Hindlimb muscle (tissue), 1 donor: ENCODE data around the gene SMARCA1. TPM values are rescaled to one million over a fixed set of nuclear protein-coding genes. Genes with fewer than 3 reads are reported as not detected.

ENCODE experiments used
- DNase-seq: peaks from one replicate; pipeline ENCODE4 v3.0.0-alpha.2; 2013
- polyA plus RNA-seq: library from polyadenylated mRNA; unstranded; fragments of 120-200 nt; gene quantifications from one replicate; pipeline ENCODE4 v1.2.1, GENCODE V29; 2013; ENCODE audit not compliant: insufficient read length

The SMARCA1 gene
- polyA plus RNA-seq, 1 donor, result 78.2 TPM

DNA sequence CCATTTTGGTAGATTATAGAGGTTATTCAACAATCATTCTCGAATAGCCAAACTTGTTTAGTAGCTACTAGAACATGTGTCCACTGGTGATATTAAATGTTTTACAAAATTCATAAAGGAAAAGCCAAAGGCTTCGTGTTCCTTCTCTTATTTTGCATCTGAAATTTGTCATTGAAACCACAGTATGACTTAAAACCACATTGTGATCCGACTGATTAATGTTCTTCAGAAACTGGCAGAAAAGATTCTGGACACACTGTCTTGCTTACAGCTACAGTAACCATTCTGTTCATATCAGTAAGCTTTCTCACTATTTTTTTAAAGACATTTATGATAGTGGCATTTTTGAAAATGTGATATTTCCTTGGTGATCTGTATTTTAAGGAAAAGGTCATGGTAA is 2.6 kb upstream of the SMARCA1 start:
- DNase-seq, result no peak

DNA sequence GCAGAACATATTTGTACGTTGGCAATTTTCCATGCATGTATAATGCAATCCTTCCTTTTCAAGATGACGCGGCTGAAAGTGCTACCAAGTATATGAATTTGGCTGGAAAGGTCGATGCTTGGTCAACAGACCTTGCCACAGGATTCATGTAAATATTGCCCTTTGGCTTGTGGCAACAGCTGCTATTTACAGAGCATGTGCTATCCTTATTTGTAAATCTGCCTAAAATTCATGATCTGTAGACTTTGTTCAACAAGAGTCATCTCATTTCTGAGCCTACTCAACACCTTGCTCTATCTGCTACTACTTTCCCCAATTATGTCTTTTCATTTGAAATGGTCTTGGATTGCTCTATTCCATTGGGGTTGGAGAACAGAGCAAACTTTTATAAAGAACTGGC is 1.9 kb upstream of the SMARCA1 start:
- DNase-seq, result no peak

DNA sequence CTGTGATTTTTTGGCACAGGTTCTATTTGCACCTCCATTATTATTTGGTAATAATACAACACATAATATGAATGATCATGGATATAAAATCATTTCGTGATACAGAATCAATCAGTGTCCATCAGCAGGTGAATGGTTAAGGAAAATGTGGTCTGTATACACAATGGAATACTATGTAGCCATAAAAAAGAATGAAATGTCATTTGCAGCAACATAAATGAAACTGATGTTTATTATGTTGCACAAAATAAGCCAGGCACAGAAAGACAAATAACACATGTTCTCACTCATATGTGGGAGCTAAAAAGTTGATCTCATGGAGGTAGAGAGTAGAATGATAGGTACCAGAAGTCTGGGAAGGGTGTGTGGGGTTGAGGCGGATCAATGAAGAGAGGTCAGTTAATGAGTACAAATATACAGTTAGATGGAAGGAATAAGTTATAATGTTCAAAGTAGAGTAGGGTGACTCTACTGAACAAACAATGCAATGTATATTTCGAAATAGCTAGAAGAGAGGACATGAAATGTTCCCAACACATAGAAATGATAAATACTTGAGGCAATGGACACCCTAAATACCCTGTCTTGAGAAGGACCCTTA is 1.1 kb upstream of the SMARCA1 start:
- DNase-seq, result no peak

DNA sequence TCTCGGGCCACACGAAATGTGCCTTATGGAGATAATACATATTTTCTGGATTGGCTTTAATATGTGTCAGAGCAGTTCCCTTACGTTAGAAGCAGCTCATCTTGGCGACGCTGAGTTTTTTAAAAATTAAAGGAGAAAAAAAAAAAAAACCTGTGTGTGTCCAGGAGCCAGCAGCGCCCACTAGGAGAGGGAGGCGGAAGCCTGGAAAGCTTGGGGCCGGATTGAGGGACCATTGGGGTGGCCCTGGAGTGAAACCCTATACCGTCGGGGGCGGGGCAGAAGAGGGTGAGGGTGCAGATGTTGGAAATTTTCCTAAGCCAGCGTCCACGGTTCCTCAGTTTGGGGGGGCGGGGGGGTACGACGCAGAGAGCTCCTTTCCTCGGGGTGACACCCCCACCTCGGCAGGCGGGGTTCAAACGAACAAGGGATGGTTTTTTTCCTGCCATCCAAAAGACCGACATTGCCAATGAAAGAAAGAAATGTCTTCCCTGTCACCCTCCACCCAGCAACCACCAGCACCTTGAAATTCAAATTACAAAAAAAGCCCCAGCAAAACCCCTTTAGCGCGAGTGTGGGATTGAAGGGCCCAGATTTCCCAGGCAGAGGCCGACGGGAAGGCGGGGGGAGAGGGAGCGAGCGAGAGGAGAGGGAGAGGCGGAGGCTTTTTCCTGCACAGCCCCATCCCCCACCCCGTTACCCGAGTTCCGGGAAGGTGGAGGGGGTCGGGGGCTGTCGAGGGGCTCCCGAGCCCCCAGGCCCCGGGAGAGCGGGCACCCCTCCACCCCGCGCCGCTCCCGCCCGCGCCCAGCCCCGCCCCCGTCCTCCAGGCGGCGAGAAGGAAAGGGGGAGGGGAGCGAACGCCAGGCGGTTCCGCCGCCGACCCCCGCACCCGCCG is 859 bp downstream of the SMARCA1 start:
- peak; percentile 63 for DNase-seq

DNA sequence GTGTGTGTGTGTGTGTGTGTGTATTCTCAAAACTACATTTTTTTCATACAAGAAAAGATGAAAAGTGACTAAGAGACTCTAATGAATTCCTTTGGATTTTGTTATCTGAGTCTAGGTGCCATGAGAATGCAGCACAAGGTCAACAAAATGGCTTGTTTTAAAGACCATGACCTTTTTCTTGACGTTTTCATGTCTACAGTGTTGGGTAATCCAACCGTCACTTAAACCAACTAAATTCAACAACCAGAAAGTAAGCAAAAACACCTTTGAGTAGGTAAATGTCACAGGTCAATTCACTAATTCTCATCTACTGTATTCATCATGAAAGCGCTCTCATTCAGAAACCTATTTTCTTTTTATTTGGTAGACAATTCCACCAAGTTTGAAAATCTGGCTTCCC is 3.1 kb downstream of the SMARCA1 start:
- DNase-seq, result no peak

DNA sequence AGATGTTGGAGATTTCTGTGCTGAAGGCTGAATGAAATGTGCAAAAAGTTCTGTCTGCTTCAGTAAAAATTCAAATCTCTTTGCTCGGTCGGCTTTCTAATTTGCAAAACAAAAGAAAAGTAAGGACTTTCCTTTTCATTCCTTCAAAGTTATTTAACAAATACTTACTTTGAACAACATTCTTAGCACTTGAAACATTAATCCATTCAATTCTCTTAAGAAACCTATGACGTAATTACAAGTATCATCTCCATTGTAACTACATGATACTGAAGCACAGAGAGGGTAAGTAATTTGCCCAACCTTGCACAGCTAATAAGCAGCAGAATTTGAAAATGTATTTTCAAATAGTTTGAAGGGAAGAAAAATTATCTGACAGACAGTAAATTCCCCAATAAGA is 6.9 kb downstream of the SMARCA1 start:
- no peak for DNase-seq

DNA sequence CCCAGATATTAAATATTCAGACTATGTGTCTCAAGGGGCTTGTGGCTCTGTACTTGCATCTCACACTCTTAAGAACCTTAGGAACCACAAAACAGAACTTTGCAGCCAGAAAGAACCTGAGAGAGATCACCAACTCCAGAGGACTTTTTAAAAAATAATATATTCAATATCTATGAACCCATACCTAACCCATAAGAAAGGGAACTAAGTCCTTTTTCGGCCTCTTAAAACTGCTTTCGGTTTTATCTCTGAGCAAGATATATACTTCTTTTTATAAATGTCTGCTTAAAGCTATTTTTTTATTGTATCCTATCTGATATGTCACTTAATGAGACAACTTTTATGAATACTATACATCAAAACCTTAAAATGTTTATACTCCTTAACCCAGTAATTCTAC is 10.9 kb downstream of the SMARCA1 start:
- no peak for DNase-seq

DNA sequence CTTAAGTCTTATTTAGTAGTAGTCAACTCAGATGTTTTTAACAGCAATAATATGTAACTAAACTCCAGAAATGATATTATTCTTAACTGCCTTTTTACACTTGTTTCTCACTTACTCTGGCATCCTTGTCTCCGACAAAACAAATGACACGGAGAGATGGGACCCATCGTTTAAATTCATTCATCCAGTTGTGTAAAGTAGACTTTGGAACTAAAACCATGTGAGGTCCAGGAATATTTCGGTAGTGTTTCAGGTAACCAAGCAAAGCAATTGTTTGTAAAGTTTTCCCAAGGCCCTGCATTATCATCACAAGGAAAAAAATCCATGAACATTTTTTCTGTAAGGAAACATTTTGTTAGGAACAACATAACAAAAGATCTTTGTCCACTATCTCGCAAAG is 11.6 kb downstream of the SMARCA1 start:
- DNase-seq, result no peak

DNA sequence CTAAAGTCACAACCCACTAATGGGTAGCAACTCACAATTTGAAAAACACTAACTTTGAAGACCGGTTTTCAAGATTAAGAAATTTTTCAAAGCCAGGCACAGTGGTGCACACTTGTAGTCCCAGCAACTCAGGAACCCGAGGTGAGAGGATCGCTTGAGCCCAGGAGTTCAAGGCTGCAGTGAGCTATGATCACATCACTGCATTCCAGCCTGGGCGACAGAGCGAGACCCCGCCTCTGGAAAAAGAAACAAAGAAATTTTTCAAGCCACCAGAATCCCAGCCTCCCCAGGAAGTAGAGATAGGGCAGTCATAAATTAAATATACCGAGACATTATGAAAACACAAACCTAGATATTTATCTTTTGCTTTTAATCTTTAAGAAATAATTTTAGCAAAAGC is 13.0 kb downstream of the SMARCA1 start:
- no peak for DNase-seq

DNA sequence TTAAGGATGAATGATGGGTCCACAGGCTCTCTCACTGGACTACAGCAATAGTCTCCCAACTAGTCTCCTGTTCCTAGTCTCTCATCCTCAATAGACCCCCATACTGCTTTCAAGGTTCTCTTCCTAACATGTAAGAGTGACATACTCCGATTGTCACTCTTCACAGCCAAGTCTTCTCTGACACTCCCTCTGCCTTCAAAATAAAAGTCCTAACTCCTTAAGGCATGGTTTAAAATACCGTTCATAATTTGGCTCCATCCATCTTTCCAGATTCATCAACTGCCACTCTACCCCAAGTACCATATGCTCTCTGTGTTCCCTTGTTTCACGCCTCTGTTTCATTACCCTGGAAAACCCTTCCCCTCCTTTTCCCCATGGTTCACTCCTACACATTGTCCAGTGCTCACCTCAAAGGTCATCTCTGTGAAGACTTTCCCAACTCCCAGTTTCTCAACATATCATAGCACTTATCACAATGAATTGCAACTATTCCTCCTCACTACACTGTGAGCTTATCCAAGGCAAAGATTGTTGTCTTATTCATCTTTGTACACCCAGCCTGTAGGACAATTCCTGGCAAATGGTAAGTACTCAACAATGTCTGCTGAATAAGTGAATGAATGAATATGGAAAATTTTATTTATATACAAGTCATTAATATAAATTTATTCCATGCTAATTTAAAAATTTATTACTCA is 26.0 kb downstream of the SMARCA1 start:
- no peak for DNase-seq

DNA sequence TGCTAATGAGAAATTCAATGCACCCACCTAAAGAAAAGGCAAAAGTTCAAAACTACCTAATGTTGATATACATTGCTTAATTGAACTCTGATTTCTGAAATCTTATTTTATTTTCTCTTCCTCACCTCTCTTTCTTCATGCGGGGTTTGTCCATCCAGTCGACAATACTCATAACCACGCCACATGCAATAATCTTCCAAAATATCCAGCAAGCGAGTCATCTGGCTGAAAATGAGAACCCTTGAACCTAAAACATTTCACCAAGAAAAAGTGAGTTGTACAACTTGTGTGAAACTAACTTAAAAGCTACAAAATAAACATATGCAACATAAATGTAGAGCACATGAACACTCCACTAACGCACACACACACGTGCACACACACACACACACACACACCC is 26.7 kb downstream of the SMARCA1 start:
- no peak for DNase-seq

DNA sequence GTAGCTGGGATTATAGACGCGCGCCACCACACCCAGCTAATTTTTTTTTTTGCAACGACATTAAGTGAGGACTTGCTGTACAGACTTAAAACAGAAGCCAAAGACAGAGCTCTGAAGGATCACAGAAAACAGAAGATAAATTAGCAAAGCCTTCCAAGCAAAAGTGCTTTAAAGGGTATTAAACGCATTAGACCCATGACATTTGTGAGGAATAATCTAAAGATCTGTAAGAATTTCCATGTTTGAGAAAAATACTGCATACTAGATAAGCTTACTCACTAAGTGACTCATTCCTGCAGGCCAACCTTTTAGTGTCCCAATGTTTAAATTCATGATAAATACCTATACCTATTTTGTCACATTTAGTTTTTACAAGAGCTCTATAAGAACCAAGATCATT is 27.4 kb downstream of the SMARCA1 start:
- DNase-seq, result no peak

DNA sequence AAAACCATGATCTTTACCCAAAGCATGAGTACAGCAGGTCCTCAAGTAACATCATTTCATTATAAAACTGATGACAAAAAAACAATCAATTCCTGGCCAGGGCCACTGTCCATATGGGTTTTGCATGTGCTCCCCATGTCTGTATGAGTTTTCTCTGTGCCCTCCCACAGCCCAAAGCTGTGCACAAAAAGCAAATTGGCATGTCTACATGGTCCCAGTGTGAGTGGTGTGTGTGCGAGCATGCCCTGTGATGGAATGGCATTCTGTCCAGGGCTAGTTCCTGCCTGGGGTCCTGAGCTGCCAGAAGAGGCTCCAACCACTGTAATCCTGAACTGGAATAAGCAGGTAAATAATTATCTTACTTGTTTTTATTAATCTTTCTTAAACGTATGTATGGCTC is 28.4 kb downstream of the SMARCA1 start:
- no peak for DNase-seq

DNA sequence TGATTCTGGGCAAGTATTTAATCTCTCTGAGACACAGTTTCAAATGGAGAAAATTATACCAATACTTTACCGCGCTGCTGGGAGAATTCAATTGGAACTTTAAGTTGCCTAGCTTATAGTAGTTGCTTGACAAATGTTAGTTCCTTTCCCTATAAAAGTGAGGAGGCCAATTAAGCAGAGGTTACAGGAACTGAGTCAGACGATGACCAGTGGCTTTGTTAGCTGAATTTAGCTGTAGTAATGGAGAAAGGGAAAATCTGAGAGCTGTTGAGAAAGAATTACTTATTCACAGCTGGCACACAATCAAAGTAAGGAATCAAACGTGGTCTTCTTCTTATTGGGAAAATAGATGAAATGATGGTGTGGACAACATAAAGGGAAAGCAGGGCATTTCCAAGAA is 29.6 kb downstream of the SMARCA1 start:
- no peak for DNase-seq

DNA sequence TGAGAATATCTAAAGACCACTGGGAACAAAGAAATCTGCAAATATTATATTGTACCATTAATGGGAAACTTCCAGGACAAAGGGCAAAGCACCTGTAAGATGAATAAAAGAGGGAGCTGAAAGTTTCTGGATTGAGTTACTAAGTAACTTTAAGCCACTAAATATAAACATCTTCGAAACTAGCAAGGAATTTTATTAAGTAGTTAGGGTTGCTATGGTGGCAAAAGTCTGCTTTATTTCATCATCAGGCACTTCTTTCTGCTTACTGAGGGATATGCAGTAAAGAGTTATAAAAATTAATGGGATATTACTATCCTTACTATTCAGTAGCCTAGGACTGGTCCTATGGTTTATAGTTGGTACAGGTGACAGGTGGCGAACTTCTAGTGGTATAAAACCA is 33.0 kb downstream of the SMARCA1 start:
- no peak for DNase-seq

DNA sequence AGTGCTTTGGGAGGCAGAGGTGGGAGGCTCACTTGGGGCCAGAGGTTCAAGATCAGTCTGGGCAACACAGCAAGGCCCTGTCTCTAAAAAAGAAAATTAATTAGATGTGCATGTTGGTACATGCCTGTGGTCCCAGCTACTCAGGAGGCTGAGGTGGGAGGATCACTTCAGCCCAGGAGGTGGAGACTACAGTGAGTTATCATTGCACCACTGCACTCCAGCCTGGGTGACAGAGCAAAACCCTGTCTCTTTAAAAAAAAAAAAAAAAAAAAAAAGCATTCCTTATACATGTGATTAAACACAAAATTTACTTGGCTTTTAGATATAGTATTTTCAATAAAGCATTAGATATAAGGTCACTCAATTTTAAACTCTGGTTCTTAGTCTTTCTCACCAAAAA is 34.9 kb downstream of the SMARCA1 start:
- DNase-seq, result no peak

DNA sequence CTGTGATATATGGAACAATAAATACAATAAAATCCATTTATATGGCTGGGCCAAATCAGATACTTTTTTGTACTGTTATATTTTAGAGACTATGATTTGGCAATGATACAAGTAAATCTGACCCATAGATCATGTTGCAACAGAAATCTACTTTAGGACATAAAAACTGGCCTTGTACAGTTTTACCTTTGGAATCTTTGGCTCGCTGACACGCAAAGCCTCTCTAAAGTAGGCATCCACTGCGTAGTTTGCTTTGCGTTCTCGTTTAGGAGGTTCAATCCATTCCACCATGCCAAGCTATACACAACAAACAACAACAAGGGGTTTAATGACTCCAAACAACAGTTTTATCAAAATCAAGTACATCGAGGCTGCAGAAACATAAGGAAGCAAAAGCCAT is 42.4 kb downstream of the SMARCA1 start:
- no peak for DNase-seq

DNA sequence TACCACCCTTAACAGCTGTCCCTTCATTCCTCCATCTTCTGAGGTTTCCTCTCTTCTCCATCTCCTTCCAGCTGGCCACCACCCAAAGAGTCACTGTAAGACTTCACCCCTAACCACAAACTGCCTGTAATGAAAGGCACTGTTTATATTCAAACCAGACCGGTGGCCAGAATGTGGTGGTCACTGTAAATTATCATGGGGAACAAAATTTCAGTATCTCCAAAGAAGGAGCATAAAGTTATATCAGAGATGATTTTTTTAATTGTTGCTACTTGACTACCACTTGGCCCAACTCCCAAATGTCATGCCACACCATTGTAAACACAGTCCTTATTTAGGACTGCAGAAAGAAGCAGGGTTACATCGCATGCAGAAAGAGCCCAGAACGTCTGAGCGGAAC is 44.8 kb downstream of the SMARCA1 start:
- no peak for DNase-seq

DNA sequence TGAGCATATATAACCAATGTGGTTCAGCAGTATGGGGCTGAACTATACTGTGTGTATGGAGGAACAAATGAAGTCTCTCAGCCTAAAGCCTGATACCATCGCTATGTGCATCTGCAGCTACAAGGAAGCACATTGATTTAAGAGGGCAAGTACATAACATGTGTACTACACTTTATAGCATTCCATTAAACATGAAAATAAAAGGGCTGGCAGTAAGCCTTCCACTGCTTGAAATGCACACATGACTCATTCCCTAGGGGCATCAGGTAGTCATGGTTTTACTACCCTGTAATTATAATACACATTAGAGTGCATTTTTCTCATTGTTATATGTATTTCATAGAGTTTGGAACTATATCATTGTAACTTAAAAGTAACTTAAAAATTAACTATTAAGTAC is 51.2 kb downstream of the SMARCA1 start:
- DNase-seq, result no peak

DNA sequence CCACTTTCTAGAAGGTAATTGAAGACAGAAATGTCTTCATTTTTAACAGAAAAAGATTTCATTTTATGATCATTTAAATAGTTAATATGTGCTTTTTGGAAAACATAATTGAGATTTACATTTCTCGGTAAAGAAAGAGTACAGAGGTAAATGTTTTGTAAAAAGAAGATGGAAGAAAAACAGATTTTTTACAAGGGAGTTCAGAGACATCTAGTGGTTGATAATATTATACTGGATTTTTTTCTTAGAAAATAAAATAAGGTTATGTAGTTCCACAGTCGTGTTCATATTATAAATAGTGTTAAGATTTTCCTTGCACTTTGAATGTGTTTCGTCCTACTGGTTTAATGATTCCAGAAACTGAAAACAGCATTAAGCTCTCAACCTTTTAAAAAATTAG is 60.6 kb downstream of the SMARCA1 start:
- DNase-seq, result no peak

DNA sequence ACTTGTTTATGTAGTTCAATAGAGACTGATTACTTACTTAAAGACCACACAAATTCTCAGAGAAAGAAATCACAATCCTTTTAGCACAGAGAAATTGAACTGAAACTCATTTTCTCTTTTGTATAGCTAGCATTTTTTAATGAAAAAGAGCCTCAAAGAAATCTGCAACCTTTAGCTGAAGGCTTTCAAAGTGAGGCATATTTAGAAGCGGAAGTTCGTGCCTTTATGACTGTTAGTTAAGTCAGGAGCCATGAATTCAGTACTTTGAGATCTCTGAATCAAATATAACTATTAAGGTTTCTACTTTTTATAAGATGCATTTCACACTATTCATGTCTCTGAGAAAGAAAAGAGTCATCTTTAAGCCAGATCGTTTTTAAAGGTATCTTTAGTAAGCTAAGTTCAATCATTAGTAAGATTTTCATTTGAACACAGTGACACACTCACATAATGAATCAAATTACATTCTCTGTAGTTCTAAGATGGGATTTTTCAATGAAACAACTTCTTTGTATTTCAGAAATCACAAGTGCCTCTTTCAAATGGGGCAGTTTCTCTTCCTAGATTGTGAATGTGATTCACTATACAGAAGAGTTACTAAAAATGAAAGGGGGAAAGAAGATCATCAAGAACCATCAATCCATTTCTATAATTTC is 61.4 kb downstream of the SMARCA1 start:
- DNase-seq, result no peak

DNA sequence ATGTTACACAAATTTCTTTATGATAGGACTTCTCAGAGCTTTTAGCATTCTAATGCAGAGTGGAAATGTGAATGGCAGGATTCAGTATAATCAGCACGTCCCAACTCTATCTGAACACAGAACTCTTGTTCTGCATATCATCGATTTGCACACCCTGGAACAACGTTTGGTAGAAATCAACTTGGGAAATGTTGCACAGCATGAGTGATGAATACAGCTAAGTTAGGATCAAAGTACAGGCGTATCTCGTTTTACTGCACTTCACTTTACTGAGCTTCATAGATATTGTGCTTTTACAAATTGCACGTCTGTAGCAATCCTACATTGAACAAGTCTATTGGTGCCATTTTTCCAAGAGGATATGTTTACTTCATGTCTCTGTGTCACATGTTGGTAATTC is 70.8 kb downstream of the SMARCA1 start:
- no peak for DNase-seq

DNA sequence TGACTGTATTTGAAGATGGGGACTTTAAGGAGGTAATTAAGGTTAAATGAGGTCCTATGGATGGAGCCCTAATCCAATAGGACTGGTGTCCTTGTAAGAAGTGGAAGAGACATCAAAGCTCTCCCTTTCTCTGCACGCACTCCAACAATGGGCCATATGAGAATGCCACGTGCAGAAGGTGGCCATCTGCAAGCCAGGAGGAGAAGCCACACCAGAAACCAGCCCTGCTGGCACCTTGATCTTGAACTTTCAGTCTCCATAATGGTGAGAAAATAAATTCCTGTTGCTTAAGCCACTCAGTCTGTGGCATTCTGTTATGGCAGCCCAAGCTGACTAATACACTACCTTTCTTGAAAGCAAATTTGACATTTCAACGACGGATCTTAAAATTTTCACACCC is 73.2 kb downstream of the SMARCA1 start:
- no peak for DNase-seq
